IMR-90 (cell line): ENCODE data around the gene VIPR1.

Source experiments
- CHD1 ChIP-seq: IDR thresholded peaks from 2 replicates; pipeline ENCODE4 v1.6.1; 2012; ENCODE audit warnings: low read depth, low read length, improper control_type of control experiment
- CTCF ChIP-seq: conservative IDR thresholded peaks from 2 replicates; pipeline ENCODE4 v1.5.1; 2012; ENCODE audit warnings: mild to moderate bottlenecking, low read depth, low read length, improper control_type of control experiment
- FOS ChIP-seq: fragments of 150-350 bp; IDR thresholded peaks from 2 replicates; pipeline ENCODE4 v1.6.1; 2016; ENCODE audit warnings: low read depth, low read length
- MAFK ChIP-seq: IDR thresholded peaks from 2 replicates; pipeline ENCODE4 v1.6.1; 2012; ENCODE audit warnings: low read depth, low read length, improper control_type of control experiment
- MAZ ChIP-seq: IDR thresholded peaks from 2 replicates; pipeline ENCODE4 v1.6.1; 2012; ENCODE audit warnings: low read depth, mild to moderate bottlenecking, low read length, improper control_type of control experiment, moderate library complexity, borderline replicate concordance
- POLR2A ChIP-seq: IDR thresholded peaks from 2 replicates; pipeline ENCODE4 v1.6.1; 2012; ENCODE audit warnings: mild to moderate bottlenecking, low read depth, low read length
- RAD21 ChIP-seq: IDR thresholded peaks from 2 replicates; pipeline ENCODE4 v1.6.1; 2012; ENCODE audit warnings: low read length, improper control_type of control experiment
- RCOR1 ChIP-seq: IDR thresholded peaks from 2 replicates; pipeline ENCODE4 v1.6.1; 2012; ENCODE audit warnings: mild to moderate bottlenecking, low read length, improper control_type of control experiment; ENCODE audit not compliant: insufficient replicate concordance
- RFX5 ChIP-seq: IDR thresholded peaks from 2 replicates; pipeline ENCODE4 v1.8.0; 2012; ENCODE audit warnings: low read depth, mild to moderate bottlenecking, low read length, moderate library complexity
- TF ChIP-seq, protein P1 (sequence below): fragments of 150-350 bp; IDR thresholded peaks from 2 replicates; pipeline ENCODE4 v1.6.1; 2016; ENCODE audit warnings: low read depth, mild to moderate bottlenecking, low read length, moderate library complexity, borderline replicate concordance

DNA sequence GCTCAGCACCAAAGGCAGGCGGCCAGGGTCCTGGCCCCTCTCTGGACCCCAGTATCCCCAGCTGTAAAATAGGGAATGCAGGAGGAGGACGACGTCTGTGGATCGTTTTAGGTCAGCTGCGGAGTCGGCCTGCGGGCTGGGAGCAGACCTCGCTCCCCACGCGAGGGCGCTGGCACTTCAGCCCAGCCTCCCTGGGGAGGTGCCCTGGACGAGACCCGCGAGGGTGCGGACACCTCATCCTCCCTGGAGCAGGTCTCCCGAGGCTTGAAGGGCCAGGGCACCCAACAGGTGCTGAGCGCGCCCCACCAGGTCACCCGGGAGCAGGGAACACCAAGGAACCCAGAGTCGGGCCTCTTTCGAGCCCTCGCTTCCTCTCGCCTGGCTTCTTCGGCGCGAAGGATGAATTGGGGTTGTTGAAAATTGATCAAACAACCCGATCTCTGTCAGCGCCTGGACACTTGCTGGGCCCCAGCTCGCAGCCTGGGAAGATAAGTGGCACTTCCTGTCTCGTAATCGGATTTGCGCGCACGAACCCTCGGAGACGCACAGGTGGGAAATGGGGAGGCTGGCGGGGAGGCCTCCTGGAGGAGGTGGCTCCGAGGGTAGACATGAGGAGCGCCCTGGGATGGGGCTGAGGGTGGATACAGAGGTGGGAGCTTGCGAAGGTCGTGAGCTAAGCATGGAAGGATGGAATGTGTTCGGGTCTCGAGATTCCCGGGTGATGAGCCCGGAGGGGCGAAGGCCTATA is 588 bp upstream of the VIPR1 start:
- TF ChIP-seq CTCF (peak; percentile 35), CHD1 (no peak), FOS (no peak), POLR2A (no peak), RAD21 (peak; percentile 36; the same call in 1 of the 2 replicates), MAFK (no peak), RCOR1 (no peak), MAZ (no peak), RFX5 (no peak)
- TF ChIP-seq, protein P1, sequence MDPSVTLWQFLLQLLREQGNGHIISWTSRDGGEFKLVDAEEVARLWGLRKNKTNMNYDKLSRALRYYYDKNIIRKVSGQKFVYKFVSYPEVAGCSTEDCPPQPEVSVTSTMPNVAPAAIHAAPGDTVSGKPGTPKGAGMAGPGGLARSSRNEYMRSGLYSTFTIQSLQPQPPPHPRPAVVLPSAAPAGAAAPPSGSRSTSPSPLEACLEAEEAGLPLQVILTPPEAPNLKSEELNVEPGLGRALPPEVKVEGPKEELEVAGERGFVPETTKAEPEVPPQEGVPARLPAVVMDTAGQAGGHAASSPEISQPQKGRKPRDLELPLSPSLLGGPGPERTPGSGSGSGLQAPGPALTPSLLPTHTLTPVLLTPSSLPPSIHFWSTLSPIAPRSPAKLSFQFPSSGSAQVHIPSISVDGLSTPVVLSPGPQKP, result no peak
